Coronary artery (tissue), 2 donors: ENCODE results near the gene NTRK3.
A peak's percentile ranks its signal among the peaks of the same experiment; 100 is the strongest.

Experiments
- DNase-seq: peaks from one replicate; pipeline ENCODE4 v3.0.0-alpha.2; 2017; ENCODE audit warnings: low spot score
- H3K27ac ChIP-seq, 2 donors: fragments of 200-600 bp; sonication (generic); one replicate each; pipeline ENCODE4 v1.5.1; 2016 to 2019
- H3K4me3 ChIP-seq: fragments of 200-600 bp; sonication (generic); 2 replicates; pipeline ENCODE4 v1.5.1; 2016; ENCODE audit warnings: mild to moderate bottlenecking, moderate library complexity
- CTCF ChIP-seq: fragments of 200-600 bp; sonication (generic); IDR thresholded peaks from one replicate; pipeline ENCODE4 v1.5.1; 2019; ENCODE audit warnings: antibody characterized with exemption

The NTRK3 gene

GRCh38 chr15:88274553-88275460 is 18.3 kb upstream of the NTRK3 start:
- H3K27ac ChIP-seq = no peak overlapping the region
- TF ChIP-seq CTCF = peak; percentile 92
- H3K4me3 ChIP-seq = no peak overlapping the region
- DNase-seq = no peak

- DNase-seq = no peak
- TF ChIP-seq CTCF = no peak
- Histone ChIP-seq H3K27ac (no peak overlapping the region), H3K4me3 (no peak overlapping the region)
Measured at GRCh38 chr15:88272421-88272820, 15.9 kb upstream of the NTRK3 start.

- no peak overlapping the region for H3K4me3 ChIP-seq
- no peak overlapping the region for H3K27ac ChIP-seq
- no peak for DNase-seq
- no peak for TF ChIP-seq CTCF
Measured at GRCh38 chr15:88269356-88270062, 13.0 kb upstream of the NTRK3 start.

- TF ChIP-seq CTCF = no peak
- no peak overlapping the region for H3K4me3 ChIP-seq
Measured at GRCh38 chr15:88267720-88268119, 11.2 kb upstream of the NTRK3 start.

GRCh38 chr15:88266170-88266569 is 9.6 kb upstream of the NTRK3 start:
- no peak for DNase-seq
- Histone ChIP-seq H3K27ac (peak overlapping the region in 1 of 2 donors; percentile 3), H3K4me3 (no peak overlapping the region)
- TF ChIP-seq CTCF = no peak

More at GRCh38 chr15:88267720-88268119, 11.2 kb upstream of the NTRK3 start:
- peak overlapping the region in 1 of 2 donors; percentile 63 for H3K27ac ChIP-seq
- no peak for DNase-seq

- H3K4me3 ChIP-seq = no peak overlapping the region
- no peak for DNase-seq
- no peak for TF ChIP-seq CTCF
- no peak overlapping the region for H3K27ac ChIP-seq
Measured at GRCh38 chr15:88264622-88265021, 8.1 kb upstream of the NTRK3 start.
